ENCODE data around the gene DBI.

DBI gene

DNA sequence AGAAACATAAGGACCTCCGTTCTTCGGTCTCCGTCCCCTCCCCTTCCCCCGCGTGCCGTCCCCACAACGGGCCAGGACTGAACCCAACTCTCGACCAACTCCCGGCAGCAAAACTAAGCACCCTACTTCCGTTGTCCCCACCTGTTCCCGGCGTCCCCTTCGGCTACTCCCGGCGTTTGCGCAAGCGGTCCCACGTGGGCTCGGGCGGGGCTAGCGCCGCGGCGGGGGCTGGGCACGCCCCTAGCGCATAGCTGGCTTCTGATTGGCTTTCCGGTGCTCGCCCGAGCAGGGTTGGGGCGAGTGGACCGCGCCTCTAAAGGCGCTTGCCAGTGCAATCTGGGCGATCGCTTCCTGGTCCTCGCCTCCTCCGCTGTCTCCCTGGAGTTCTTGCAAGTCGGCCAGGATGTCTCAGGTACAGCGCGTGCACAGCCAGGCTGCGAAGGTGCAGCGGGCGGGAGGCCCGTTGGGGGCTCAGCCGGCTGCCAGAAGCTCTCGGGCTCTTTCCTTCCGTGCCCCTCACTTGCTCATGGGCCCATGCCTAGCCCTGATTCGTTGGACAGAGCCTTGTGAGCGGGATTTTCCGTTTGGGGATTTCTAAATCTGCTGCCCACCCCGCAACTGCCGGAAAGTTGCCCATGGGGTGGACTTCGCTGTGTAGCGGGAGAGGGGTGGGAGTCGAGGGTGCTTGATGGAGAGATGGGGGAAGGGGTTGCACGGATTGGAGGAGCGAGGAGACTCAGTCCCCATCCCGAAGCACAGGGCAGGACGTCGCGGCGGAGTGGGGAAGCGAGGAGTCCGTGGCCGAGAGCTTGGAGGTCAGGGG is at the start of gene DBI, which contains the start of gene C2orf76:
Gene DBI (plus strand): TSS at position 329 of the 823 bp plus-strand sequence. CDS start 75 bp downstream, at position 404.
Gene C2orf76 (minus strand): TSS at position 186 of the 823 bp plus-strand sequence. CDS start 26,875 bp downstream, outside the sequence.
- DNase-seq = peak; percentile 77 to 89

DNA sequence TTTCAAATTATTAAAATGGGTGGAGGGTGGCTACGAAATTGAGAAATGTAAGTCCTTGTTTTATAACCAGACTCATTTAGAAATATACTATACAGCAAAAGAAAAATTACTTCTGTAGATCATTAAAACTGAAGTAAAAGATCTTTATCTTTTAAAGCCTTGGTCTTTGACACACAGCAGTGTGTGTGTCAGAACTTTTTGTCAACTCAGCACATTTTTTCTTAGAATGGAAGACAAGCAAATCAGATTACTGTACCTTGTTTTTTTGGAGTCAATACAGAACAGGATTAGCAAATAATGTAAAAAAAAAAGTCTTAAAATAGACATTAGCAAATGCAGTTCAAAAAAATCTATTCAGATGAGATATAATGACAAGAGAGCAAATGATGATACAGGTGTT is 49.2 kb upstream of the DBI start:
- no peak for DNase-seq

- DNase-seq = no peak
Measured at GRCh38 chr2:119319593-119319992, 47.2 kb upstream of the DBI start.

DNA sequence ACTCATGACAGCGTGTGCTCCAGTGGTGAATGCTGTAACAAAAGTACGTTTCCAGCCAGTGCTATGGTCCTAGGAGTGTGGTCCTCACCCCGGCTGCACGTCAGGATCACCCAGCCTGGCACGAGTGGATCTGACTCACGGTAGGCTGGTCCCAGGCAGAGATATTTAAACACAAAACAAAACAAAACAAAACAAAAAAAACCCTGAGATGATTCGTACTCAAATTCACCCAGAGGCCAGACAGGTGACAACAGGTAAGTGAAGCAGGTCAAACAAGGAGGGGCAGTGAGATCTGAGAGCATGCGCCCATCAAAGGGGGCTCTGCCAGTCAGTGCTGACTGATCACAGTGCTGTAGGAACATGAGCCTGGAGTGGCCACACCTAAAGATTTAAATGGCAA is 43.3 kb upstream of the DBI start:
- DNase-seq = no peak

DNA sequence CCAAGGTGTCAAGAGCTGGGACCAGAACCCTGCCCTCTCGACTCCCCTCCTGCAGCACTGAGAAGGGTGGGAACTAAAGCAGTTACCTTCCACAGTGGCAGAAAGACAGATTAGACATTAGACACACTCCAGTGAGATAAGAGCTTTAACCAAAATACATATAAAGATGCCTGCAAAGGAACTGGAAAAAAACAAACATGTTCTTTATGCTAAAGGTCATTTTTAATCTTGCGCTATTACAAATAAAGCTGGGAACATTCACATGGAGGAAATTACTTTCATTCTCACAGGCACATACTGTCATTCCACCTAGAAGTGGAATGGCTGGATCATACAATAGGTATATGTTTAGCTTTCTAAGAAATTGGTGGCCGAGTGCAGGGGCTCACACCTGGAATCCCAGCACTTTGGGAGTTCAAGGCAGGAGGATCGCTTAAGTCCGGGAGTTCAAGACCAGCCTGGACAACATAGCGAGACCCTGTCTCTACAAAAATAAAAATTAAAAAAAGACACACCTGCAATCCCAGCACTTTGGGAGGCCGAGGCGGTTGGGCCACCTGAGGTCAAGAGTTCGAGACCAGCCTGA is 42.0 kb upstream of the DBI start:
- no peak for DNase-seq

GRCh38 chr2:119326938-119327337 is 39.8 kb upstream of the DBI start:
- no peak for DNase-seq

- no peak for DNase-seq
Measured at GRCh38 chr2:119327431-119327830, 39.3 kb upstream of the DBI start.

DNA sequence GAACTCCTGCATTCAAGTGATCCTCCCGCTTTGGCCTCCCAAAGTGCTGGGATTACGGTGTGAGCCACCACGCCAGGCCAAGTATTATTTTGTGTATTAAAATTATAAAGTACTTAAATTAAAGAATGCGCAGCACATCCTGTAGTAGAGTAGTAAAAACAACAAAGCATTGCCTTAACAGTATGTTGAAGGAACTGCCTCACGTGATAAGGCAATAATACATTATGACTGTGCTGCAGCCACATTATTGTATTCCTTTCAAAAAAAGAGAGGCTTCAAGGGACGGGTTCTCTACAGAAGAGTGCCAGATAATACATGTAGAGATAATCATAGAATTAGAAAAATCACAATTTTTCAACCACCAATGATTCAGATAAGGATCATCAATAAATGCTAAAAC is 33.8 kb upstream of the DBI start:
- no peak for DNase-seq

DNA sequence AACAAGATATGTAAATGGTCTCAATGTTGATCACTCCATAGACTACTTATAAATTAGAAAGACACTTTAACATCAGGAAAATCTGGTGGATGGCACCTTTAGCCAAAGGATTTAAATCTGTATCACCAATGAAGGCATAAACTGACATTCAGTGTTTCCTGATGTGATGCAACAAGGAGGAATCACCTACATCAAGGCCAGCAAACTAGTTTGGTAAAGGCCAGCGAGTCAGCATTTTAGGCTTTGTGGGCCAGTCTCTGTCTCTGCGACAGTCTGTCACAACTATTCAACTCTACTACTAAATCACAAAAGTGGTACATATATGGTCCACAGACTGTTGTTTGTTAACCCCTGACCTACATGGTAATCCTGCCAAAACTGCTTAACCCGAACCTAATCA is 33.4 kb upstream of the DBI start:
- no peak for DNase-seq

GRCh38 chr2:119333833-119334232 is 32.9 kb upstream of the DBI start:
- DNase-seq = no peak

DNA sequence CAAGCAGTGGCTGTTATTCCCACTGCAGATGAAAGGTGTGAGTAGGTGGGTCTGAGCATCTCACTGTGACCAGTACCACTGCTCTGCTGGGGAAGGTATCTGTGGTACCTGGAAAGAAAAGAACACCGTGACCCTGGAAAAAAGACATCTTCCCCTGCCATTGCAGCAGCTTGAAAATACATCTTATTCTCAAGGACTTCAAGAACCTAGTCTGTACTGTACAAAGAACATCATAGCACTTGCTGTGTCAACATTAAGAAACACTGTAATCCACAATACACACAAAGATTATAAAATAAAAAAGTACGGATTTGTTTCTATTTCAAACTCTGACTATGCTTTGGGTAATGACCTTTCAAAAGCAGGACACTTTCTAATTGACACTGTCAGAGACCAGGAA is 29.0 kb upstream of the DBI start:
- no peak for DNase-seq

GRCh38 chr2:119338272-119338671 is 28.5 kb upstream of the DBI start:
- DNase-seq = no peak

DNA sequence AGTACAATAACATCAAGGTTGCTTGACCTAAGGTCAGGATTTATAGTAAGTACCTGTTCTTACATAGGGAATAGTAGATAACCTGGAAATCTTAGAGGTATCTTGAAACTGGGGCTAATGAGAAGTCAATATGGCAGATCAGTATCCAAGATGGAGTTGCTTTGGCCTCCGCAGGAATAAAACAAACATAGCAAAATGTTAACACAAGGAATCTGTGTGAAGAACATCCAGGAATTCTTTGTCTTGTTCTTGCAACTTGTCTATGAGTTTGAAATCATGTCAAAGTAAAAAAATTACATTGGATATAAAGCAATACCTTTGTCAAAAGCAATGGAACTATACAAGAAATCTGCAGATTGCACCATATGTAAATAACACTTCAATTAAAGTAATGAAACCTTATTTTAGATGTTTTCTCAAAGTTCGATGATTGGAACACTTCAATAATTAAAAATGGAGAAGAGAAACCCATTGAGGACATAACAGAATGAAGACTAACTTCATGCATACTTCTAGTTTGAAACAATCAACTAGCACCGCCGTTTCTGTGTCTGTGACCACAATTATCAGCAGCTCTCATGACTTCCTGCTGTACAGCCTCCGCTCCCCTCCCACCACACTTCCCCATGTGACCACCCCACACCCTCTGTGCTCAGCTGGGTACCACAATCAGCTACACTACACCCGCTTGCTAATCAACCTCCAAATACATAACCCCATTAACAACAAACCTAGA is 27.8 kb upstream of the DBI start:
- no peak for DNase-seq

- no peak for DNase-seq
Measured at GRCh38 chr2:119339562-119339923, 27.2 kb upstream of the DBI start.

GRCh38 chr2:119341684-119342083 is 25.1 kb upstream of the DBI start:
- no peak for DNase-seq

- no peak for DNase-seq
Measured at GRCh38 chr2:119349289-119349688, 17.5 kb upstream of the DBI start.

DNA sequence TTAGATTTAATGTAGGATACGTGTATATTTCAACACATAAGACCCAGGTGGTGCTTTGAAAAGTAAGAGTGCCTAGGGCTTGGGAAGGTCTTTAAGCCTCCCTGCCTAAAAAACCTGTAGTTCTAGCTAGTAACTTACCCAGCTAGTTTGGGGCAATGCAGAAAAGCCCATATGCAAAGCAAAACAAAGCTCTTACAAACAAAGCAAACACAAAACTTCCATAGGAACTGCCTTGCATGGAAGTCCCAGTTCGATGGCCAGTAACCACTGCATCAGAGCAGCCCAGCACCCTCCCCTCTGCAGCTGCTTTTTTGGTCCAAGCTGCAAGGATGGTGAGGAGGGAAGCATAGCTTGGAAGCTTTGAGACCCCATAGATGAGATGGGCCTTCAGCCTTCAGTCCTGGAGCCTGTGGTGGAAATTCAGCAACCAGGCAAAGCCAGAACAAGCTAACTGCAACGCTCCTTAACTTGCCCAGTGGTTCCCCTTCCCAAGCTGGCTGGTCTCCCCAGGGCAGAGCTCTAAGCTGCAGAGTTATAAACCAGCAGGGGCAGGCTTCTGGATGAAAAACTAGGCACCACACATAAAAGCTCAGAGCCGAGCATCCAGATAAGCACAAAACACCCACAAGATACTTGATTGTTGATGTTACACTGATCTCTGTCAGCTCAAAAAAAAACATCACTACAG is 16.3 kb upstream of the DBI start:
- no peak for DNase-seq

DNA sequence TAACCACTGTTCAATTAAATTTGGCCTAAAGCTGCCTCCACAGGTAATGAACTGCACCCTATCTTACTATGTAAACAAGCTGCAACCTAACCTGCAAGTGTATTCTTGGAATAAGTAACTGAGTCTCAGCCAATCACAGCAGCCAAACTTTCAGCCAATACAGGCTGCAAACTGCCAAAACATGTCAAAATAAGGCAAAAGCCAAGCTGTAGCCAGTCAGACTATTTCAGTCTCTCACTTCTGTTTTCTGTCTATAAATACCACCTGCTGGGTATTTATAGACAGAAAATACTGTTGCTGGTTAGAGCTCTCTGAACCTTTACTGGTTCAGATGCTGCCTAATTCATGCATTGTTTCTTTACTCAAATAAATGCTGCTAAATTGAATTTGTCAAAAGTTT is 14.4 kb upstream of the DBI start:
- no peak for DNase-seq

- no peak for DNase-seq
Measured at GRCh38 chr2:119354860-119355259, 11.9 kb upstream of the DBI start.

DNA sequence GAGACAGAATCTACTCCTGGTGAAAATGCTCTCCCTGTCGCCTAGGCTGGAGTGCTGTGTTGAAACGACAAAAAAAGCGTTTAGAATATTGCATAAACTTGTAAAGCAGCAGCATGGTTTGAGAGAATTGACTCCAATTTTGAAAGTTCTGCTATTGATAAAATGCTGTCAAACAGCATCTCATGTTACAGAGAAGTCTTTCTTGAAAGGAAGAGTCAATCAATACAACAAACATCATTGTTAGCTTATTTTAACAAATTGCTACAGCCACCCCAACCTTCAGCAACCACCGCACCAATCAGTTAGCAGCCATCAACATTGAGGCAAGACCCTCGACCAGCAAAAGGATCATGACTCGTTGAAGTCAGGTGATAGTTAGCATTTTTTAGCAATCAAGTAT is 7.0 kb upstream of the DBI start:
- no peak for DNase-seq

DNA sequence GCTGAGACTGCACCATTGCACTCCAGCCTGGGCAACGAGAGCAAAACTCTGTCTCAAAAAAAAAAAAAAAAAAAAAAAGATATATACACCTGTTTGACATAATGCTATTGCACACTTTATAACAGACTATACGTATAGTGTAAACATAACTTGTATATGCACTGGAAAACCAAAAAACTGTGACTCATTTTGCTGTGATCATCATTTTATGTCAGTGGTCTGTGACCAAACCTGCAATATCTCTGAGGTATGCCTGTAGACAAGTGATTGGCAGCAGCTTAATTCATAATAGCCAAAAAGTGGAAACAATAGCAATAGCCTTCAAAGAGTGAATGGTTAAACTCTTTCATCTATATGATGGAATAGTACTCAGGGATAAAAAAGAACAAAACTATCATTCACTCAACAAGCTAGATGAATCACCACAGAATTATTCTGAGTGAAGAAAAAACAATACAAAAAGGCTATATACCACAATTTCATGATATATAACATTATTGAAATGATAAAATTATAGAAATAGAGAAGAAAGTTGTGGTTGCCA is 6.3 kb upstream of the DBI start:
- no peak for DNase-seq

DNA sequence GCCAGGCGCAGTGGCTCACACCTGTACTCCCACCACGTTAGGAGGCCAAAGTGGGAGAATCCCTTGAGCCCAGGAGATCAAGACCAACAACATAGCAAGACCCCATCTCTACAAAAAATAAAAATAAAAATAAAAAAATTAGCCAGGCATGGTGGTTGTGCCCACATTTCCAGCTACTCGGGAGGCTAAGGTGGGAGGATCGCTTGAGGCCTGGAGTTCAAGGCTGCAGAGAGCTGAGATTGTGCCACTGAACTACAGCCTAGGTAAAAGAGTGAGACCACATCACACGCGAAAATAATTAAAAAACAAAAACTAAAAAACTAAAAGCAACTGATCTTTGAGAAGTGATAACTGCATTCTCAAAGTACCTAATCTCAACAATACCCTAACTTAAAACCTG is 2.0 kb upstream of the DBI start:
- no peak for DNase-seq

DNA sequence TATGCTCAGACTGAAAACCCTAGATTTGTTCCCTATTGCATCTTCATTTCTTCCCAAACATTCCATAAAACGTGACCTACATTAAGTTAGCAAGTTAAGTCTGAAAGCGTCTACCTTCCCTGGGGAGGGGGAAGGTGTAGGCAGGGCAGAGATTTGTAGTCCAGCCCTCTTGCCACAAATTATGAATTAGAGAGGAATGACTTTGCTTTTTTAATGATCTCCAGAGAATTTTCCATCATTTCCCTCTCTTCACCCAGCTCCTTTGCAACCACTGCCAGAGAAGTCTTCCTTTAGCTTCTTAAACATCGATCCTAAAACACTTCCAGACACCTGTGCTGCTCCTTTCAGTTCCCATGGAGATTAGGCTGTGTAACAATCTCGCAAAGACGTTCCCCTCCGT is 1.3 kb upstream of the DBI start:
- no peak for DNase-seq
